B cell (primary cell): ENCODE data around the gene ELL.

Experiments
- EZH2 ChIP-seq: IDR thresholded peaks from 2 replicates; pipeline ENCODE4 v1.6.1; 2012; ENCODE audit warnings: borderline replicate concordance, low read depth, mild to moderate bottlenecking, moderate library complexity, low read length; ENCODE audit not compliant: insufficient read depth, poor library complexity, severe bottlenecking
- TF ChIP-seq, protein P1 (sequence below): fragments of 200-600 bp; IDR thresholded peaks from one replicate; pipeline ENCODE4 v1.8.0; 2022; ENCODE audit warnings: antibody characterized with exemption, mild to moderate bottlenecking

GRCh38 chr19:18450021-18450930 is 71.6 kb downstream of the ELL start:
- TF ChIP-seq, protein P1, sequence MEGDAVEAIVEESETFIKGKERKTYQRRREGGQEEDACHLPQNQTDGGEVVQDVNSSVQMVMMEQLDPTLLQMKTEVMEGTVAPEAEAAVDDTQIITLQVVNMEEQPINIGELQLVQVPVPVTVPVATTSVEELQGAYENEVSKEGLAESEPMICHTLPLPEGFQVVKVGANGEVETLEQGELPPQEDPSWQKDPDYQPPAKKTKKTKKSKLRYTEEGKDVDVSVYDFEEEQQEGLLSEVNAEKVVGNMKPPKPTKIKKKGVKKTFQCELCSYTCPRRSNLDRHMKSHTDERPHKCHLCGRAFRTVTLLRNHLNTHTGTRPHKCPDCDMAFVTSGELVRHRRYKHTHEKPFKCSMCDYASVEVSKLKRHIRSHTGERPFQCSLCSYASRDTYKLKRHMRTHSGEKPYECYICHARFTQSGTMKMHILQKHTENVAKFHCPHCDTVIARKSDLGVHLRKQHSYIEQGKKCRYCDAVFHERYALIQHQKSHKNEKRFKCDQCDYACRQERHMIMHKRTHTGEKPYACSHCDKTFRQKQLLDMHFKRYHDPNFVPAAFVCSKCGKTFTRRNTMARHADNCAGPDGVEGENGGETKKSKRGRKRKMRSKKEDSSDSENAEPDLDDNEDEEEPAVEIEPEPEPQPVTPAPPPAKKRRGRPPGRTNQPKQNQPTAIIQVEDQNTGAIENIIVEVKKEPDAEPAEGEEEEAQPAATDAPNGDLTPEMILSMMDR, result no peak
- TF ChIP-seq EZH2, result no peak
